ENCODE measurements around the gene TEC. TPM values are rescaled to one million over a fixed set of nuclear protein-coding genes. Genes with fewer than 3 reads are reported as not detected.

Gene TEC
- total and polyA plus RNA-seq, 2 of the 8 experiments (the other 6 are each of a cell fraction or from before 2014, with no cell fraction given), result 0.73 to 1.8 TPM

- TF ChIP-seq KDM4A (IDR thresholded peaks at IDR 0.05; ENCODE audit: low read depth, low read length, severe bottlenecking), result no peak
- no peak for TF ChIP-seq FOSL1 (IDR thresholded peaks at IDR 0.05; ENCODE audit: insufficient read depth, low read depth, low read length)
Observed at GRCh38 chr4:48205626-48206025, 64.0 kb downstream of the TEC start (continued).

Measured in H1 (cell line).